Stimulated activated CD8-positive, alpha-beta memory T cell treated with anti-CD3 and anti-CD28 coated beads, Interleukin-15, amount 100 ng/mL, for 1 hour (primary cell): Measurements from ENCODE around the gene DDAH2.
"Not testable (repeated sequence)": the region's sequence is repeated elsewhere in the genome, so short reads cannot be mapped to it uniquely, and the experiment has no call there.

ENCODE experiments used
- DNase-seq: peaks from one replicate; pipeline ENCODE4 v3.0.0-alpha.2; 2020; ENCODE audit warnings: low read depth

The DDAH2 gene

GRCh38 chr6:31713991-31714684 is 15.0 kb downstream of the DDAH2 start:
- DNase-seq = no peak

DNA sequence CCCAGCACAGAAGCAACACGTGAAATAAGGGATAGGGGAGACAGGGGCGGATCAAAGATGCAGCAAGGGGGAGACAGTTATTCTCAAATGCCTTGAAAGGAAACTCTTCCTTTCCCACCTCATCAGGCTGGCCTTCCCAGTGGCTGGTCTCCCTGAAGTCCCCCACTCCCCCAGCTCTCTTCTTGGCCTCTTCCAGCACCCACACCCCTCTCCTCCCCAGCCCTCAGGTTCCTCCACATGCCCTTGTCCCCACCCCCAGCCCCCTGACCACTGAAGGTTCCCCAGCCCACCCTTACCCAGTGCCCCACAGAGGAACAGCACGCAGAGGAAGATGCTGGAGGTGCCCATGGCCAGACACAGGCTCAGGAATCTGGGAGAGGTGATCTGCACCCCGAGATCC is 15.6 kb downstream of the DDAH2 start:
- no peak for DNase-seq

DNA sequence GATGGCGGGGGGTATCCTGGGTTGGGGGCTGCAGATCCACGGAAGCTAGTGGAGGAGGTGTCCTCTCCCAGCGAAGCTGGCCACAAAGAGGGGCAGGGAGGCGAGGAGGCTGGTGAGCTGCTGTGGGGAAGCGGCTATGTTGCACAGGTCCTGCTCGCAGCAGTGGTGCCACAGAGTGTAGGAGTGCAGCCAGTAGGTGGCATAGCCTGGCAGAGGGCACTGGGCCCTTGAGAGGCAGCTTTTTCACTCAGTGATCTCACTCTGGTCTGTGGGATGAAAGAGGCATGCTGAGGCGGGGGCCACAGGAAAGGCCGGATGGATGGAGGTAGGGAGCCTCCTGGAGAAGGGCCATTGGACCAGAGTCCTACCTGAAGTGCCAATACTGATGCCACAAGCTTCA is 16.8 kb downstream of the DDAH2 start:
- DNase-seq = no peak

GRCh38 chr6:31711233-31711632 is 17.9 kb downstream of the DDAH2 start:
- no peak for DNase-seq

- DNase-seq = no peak
Observed at GRCh38 chr6:31710523-31711219, 18.4 kb downstream of the DDAH2 start.

- DNase-seq = not testable (repeated sequence)
Observed at GRCh38 chr6:31709157-31709556, 19.9 kb downstream of the DDAH2 start.

- DNase-seq = no peak
Observed at GRCh38 chr6:31708224-31708623, 20.9 kb downstream of the DDAH2 start.

GRCh38 chr6:31707701-31708100 is 21.4 kb downstream of the DDAH2 start:
- DNase-seq = no peak

- no peak for DNase-seq
Observed at GRCh38 chr6:31706599-31706998, 22.5 kb downstream of the DDAH2 start, which contains the start of gene LY6G6F. LY6G6F (plus strand) TSS chr6:31706866; CDS start chr6:31706907, 41 bp downstream.

DNA sequence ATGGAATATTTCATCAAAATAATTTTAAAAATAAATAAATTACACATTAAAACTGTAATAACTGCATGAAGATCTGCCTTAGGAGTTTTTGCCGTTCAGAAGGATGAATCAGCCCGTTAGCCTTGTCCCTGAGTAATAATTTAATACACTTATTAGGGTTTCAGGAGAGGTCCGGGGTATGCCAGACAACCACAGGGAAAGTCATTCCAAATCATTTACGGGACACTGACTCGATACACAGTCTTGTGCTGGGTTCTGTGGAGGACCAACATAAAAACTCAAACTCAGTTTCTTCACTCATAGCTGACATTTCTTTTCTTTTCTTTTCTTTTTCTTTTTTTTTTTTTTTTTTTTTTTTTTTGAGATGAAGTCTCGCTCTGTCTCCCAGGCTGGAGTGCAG is 23.2 kb downstream of the DDAH2 start:
- DNase-seq = no peak

- peak; percentile 95 for DNase-seq
Observed at GRCh38 chr6:31702819-31703716, 26.0 kb downstream of the DDAH2 start, which contains the start of gene ABHD16A. ABHD16A (minus strand) TSS chr6:31703324; CDS start chr6:31703281, 43 bp downstream.

DNA sequence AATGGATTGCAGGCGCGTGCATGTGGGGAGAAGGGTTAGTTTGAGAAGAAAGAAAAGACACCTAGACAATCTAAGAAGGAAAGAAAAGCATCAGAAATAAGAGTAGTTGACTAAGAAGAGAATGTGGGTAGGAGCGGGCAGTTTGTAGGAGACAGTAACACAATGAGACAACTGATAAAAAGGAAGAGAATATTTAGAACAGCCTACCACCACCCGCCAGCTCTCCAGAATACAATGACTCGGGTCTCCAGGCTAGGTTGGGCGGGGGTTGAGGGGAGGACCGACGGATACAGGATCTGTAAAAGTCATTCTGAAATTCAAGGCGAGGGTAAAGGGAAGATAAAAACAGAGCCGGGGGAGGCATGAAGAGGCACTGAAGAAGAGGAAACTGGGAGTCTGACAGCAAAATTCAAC is 26.7 kb downstream of the DDAH2 start:
- no peak for DNase-seq

- DNase-seq = no peak
Observed at GRCh38 chr6:31701666-31702404, 27.3 kb downstream of the DDAH2 start.

GRCh38 chr6:31700740-31701401 is 28.2 kb downstream of the DDAH2 start:
- DNase-seq = no peak

DNA sequence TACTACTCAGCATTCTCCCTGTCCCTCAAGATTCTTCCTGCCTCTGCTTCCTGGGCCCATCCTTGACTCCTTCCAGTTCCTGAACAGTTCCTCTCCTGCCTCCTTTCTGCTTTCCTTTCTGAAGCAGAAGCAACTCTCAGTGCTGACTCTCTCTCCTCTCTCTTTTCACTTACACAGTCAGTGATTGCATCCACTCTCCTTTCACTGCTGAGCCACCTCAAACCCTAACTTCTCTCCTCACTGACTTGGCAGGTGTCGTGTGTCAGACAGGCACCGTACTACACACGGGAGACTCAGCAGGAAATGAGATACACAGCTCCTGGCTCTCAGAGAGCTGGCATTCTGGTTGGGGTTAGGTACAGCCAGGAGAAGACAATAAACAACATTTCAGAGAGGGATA is 31.5 kb downstream of the DDAH2 start:
- DNase-seq = no peak

- DNase-seq = no peak
Observed at GRCh38 chr6:31693535-31693934, 35.6 kb downstream of the DDAH2 start.

- DNase-seq = no peak
Observed at GRCh38 chr6:31692886-31693285, 36.2 kb downstream of the DDAH2 start.

DNA sequence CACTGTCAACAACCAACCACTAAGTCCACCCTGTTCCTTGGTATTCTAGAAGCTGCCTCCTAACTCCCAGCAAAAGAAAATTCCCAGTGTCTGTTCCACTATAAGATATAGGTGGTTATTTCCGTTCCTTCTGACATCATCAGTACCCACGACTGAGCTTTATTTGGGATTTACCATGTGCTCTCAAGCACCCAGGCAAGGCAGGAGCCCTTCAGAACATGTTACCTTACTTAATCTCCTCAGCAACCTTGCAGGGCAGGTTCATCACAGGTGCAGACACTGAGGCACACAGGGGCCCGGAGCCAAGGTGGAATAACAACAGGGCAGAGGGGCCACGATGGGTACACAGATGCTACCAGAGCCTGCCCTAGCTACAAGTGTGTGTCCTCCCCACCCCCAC is 36.7 kb downstream of the DDAH2 start:
- no peak for DNase-seq

GRCh38 chr6:31691564-31692108 is 37.5 kb downstream of the DDAH2 start:
- DNase-seq = no peak

GRCh38 chr6:31691078-31691463 is 38.0 kb downstream of the DDAH2 start:
- no peak for DNase-seq
